AG09309 (cell line): ENCODE data around the gene LENG9.

Source experiments
- DNase-seq: peaks from one replicate; pipeline ENCODE4 v3.0.0-alpha.2; 2010; ENCODE audit warnings: low read depth
- H3K4me3 ChIP-seq: 2 replicates; pipeline ENCODE4 v1.5.1; 2011; ENCODE audit warnings: mild to moderate bottlenecking, low read depth, low read length, moderate library complexity; ENCODE audit not compliant: control insufficient read depth
- TF ChIP-seq, protein P1 (sequence below): IDR thresholded peaks from 2 replicates; pipeline ENCODE4 v1.5.1; 2011; ENCODE audit warnings: mild to moderate bottlenecking, low read depth, low read length, inconsistent platforms; ENCODE audit not compliant: insufficient read depth, control insufficient read depth; ENCODE audit errors: missing control alignments

The LENG9 gene

DNA sequence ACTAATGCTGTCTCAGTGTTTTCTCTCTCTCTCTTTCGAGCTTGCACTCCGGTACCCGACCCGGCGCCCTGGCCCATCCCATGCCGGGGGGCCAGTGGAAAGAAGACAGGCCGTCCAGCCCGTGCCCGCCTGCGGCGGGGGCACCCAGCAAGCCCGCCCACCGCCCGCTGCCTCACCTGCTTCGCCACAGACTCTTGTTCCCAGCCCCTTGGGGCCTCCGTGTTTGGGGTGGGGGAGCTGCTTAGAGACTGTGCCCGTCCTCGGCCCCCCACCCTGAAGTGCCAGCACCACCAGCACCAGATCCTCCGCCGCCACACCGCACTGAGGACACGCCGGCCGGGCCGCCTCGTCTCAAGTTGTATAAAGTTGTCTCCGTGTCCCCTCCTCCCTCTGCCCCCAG lies 2.4 kb downstream of the LENG9 start:
- no peak overlapping the region for H3K4me3 ChIP-seq
- TF ChIP-seq, protein P1, sequence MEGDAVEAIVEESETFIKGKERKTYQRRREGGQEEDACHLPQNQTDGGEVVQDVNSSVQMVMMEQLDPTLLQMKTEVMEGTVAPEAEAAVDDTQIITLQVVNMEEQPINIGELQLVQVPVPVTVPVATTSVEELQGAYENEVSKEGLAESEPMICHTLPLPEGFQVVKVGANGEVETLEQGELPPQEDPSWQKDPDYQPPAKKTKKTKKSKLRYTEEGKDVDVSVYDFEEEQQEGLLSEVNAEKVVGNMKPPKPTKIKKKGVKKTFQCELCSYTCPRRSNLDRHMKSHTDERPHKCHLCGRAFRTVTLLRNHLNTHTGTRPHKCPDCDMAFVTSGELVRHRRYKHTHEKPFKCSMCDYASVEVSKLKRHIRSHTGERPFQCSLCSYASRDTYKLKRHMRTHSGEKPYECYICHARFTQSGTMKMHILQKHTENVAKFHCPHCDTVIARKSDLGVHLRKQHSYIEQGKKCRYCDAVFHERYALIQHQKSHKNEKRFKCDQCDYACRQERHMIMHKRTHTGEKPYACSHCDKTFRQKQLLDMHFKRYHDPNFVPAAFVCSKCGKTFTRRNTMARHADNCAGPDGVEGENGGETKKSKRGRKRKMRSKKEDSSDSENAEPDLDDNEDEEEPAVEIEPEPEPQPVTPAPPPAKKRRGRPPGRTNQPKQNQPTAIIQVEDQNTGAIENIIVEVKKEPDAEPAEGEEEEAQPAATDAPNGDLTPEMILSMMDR, result no peak
- no peak for DNase-seq

DNA sequence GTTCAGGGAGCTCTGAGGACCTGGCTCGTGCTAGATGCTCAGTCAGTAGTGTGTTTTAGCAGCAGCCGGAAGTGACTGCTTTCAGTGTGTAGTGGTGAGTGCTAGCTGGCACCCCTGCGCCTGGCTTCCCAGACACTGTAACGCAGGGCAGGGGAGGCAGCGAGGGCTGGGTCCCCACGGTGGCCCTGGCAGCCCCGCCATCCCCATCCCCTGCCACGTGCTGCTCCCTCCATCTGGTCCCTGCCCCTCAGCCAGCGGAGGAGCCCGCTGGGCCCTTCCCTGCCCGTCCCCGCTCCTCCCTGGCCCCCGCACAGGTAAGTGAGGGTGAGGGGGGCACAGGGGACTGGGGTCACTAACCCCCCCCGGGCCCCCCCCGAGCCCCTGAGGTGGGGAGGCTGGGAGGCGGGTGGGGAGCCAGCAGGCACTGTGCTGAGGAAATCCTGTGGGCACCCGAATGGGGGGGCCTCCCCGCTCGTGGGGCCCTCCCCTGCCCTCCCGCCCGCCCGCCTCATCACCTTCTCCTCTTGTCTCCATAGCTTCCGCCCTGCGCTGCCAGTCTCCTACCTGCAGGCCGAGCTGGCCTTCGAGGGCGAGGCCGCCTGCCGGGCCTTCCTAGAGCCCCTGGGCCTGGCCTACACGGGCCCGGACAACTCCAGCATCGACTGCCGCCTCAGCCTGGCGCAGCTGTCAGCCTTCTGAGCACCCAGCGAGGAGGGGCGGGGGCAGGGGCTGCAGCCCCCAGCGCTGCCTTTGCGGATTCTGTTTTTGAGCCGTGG lies 3.2 kb downstream of the LENG9 start:
- no peak overlapping the region for H3K4me3 ChIP-seq
- TF ChIP-seq, protein P1, result no peak
- DNase-seq, result no peak

DNA sequence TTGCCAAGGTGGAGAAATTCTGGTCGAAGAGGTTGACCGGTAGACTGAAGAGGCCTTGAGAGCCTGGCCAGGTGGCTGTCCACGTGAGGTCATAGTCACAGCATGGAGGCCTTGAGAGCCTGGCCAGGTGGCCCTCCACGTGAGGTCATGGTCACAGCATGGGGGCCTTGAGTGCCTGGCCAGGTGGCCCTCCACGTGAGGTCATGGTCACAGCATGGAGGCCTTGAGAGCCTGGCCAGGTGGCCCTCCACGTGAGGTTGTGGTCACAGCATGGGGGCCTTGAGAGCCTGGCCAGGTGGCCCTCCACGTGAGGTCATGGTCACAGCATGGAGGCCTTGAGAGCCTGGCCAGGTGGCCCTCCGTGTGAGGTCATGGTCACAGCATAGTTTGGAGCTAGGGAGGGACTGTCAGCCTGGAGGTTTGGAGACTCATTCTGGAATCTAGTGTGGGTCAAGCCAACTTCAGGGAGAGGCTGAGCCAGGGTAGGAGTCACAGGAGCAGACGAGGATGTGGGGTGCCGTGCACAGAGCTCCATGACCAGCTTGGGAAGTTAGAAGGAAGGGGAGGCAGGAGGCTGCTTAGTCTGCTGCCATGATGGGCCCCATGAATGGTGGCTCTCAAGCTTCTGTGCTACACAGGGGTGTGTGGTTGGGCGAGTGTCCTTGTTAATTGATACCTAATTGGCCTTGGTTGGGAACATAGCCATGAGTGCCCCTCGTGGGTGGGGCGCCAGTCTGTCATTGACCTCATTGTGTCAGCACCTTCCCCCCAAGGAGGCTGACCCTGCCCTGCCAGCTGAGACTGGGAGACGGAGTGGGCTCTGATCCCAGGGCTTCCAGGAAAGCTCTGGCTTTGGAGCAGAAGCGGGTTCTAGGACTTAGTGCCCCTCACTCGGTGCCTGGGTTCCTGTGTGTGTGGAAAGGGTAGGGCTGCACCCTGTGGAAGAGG lies 4.0 kb downstream of the LENG9 start:
- DNase-seq, result no peak
- TF ChIP-seq, protein P1, result no peak
- H3K4me3 ChIP-seq, result no peak overlapping the region

DNA sequence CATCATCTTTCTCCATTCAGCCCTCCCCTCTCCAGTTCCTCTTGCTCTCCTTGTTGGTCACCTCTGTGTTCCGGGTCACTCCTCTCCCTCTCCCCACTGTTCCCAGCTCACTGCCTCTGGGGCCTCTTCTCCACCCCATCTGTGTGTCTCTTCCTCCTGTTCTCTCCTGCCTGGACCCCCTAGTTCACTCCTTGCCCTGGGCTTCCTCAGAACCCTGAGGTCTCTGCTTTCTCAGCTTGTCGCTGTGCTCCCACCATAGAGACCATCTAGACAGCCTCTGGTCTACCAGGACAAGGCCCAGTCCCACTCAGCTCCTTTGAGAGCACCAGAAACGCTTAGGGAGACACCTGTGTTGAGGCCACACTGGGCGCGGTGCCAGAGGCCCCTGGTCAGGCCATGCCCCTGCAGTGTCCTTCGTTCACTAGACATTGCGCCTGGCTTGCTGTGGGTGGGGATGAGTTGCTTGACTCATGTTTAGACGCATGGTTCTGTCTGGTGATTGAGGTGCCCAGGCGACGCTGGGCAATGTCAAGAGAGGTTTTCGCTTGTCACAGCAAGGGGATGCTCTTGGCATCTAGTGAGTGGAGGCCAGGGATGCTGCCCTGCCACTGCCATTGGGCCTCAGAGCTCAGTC lies 4.8 kb downstream of the LENG9 start:
- TF ChIP-seq, protein P1, result no peak
- H3K4me3 ChIP-seq, result no peak overlapping the region
- DNase-seq, result no peak

DNA sequence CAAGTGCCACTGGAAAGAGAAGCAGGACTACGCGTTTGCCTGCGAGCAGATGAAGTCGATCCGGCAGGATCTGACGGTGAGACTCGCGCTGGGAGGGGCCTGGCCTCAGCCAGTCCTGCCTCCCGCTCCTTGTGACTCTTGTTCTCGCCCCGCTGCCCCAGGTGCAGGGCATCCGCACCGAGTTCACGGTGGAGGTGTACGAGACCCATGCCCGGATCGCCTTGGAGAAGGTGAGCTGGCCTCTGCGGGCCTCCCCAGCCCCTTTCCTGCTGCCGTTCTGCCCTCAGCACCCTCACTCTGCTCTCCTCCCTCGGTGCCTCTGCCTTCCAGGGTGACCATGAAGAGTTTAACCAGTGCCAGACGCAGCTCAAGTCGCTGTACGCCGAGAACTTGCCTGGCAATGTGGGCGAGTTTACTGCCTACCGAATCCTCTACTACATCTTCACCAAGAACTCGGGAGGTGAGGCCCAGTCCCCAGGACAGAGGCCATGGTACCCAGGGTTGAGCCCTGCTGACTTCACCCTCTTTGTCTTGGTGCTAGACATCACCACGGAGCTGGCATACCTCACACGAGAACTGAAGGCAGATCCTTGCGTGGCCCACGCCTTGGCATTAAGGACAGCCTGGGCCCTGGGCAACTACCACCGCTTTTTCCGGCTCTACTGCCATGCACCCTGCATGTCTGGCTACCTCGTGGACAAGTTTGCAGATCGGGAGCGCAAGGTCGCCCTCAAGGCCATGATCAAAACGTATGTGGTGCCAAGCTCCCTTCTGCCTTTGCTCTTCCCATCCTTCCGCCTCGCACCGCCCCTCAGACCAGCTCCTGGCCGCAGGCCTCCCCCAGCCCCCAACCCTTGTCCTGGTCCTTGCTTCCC lies 5.6 kb downstream of the LENG9 start:
- no peak overlapping the region for H3K4me3 ChIP-seq
- TF ChIP-seq, protein P1, result no peak
- DNase-seq, result no peak
